Mesothelial cell of epicardium (in vitro differentiated cells): ENCODE results near the gene PORCN. TPM values are rescaled to one million over a fixed set of nuclear protein-coding genes. Genes with fewer than 3 reads are reported as not detected.

ENCODE experiments used
- DNase-seq, 2 experiments: peaks; one replicate each; pipeline ENCODE4 v3.0.0; 2021; ENCODE audit warnings: low spot score in 2 of 2; ENCODE audit not compliant: unreplicated experiment in 2 of 2
- H3K27ac Mint-ChIP-seq: 2 replicates; pipeline ENCODE4 v1.8.0; 2021; ENCODE audit warnings: mixed read lengths
- H3K27me3 Mint-ChIP-seq: 2 replicates; pipeline ENCODE4 v1.8.0; 2021; ENCODE audit warnings: low read depth, mixed read lengths
- H3K36me3 Mint-ChIP-seq: 2 replicates; pipeline ENCODE4 v1.8.0; 2021; ENCODE audit warnings: mixed read lengths
- H3K4me1 Mint-ChIP-seq: 2 replicates; pipeline ENCODE4 v1.8.0; 2021; ENCODE audit warnings: mixed read lengths
- H3K4me3 Mint-ChIP-seq: 2 replicates; pipeline ENCODE4 v1.8.0; 2021; ENCODE audit warnings: mild to moderate bottlenecking, moderate library complexity, mixed read lengths
- H3K9me3 Mint-ChIP-seq: 2 replicates; pipeline ENCODE4 v1.8.0; 2021; ENCODE audit warnings: mixed read lengths
- CTCF ChIP-seq: fragments of 200-600 bp; sonication (generic); IDR thresholded peaks from one replicate; pipeline ENCODE4 v1.5.0; 2021; ENCODE audit warnings: antibody characterized with exemption; ENCODE audit not compliant: unreplicated experiment
- total RNA-seq: library from RNA; stranded (reverse); gene quantifications from 3 replicates; pipeline ENCODE4 v1.2.1, GENCODE V29; 2021

The PORCN gene
- 9.7 to 11.0 TPM (median 10.1 TPM) in 3 replicates for total RNA-seq

DNA sequence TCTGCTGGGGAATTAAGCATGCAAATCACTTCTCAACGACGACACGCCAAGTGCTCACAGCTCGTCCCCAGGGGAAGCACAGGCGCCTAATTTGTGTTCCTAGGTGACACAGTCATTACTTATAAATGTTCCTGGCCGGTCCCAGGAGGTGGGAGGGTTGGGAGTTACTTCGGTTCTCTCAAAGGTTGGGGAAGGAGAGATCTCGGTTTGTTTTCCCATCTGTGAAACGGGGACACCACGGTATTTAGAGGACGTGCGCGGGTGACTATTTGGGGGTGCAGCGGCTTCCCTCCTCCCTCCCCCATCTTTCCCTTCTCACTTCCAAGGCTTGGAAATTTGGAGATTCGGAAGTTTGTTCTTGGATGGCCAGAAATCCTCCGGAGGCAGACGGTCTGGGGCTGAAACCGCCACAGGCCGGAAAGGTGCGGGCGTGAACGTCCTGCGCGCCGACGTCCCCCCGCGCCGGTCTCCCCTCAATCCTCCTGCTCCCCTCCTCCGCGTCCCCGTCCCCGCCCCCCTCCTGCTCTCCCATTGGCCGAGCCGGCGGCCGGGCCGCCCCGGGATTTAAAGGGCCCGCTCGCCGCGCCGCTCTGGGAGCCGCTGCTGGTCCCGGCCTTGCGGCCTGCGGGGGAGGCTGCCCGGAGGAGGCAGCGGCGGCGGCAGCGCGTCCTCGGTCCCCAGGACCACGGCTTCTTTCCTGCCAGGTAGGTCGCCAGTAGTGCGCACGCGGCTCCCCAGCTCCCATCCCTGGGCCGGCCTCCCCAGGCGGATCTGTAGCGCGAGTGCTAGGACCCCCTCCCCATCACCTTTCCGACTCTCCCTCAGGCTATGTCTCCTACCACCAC, at the start of gene PORCN:
PORCN (plus strand) TSS at position 593 of the 845 bp plus-strand sequence. CDS start 829 bp downstream, outside the sequence.
- DNase-seq = peak; percentile 55 to 75
- Mint-ChIP-seq H3K27ac (peak within 1 kb of the TSS; percentile 47), H3K36me3 (no peaks in the 10 kb centered on the region), H3K27me3 (no peaks in the 10 kb centered on the region), H3K4me1 (peaks cover 6% of the 10 kb centered on the region), H3K9me3 (peaks cover 12% of the 10 kb centered on the region), H3K4me3 (peak within 1 kb of the TSS; percentile 82)
- TF ChIP-seq CTCF = no peak

GRCh38 chrX:48459483-48459882, 49.3 kb upstream of the PORCN start:
- Mint-ChIP-seq H3K4me3 (no peak overlapping the region), H3K27ac (no peak overlapping the region), H3K9me3 (peaks cover 25% of the 10 kb centered on the region), H3K4me1 (no peaks in the 10 kb centered on the region), H3K36me3 (peaks cover 3% of the 10 kb centered on the region), H3K27me3 (no peaks in the 10 kb centered on the region)
- DNase-seq = no peak
- no peak for TF ChIP-seq CTCF

- Mint-ChIP-seq H3K4me1 (no peaks in the 10 kb centered on the region), H3K27me3 (no peaks in the 10 kb centered on the region), H3K36me3 (peaks cover 3% of the 10 kb centered on the region), H3K9me3 (peaks cover 20% of the 10 kb centered on the region), H3K4me3 (no peak overlapping the region), H3K27ac (no peak overlapping the region)
- TF ChIP-seq CTCF = no peak
- DNase-seq = peak in 1 of 2 experiments; percentile 24
These were observed 48.8 kb upstream of the PORCN start for GRCh38 chrX:48460031-48460430.

DNA sequence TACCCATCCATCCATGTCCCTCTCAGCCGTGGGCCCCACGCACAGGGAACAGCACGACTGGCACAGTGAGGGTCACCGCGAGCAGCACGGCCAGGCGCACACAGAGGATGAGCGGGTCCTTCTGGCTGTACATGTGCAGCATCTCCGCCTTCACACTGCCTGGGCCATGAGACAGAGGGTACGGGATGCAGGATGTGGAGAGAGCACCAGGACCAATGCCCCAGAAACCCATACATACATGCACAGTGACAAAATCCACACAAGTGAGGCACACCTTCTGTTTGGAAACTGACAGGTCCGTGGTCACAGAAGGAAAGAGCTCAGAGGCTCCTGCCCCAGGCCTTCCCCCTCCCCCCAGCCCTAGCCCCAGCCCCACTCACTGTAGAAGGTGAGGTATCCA, 48.2 kb upstream of the PORCN start:
- H3K27ac Mint-ChIP-seq = no peak overlapping the region
- no peak for TF ChIP-seq CTCF
- H3K4me3 Mint-ChIP-seq = no peak overlapping the region
- peak in 1 of 2 experiments; percentile 14 for DNase-seq
- no peaks in the 10 kb centered on the region for H3K27me3 Mint-ChIP-seq
- H3K36me3 Mint-ChIP-seq = peaks cover 3% of the 10 kb centered on the region
- H3K4me1 Mint-ChIP-seq = no peaks in the 10 kb centered on the region
- peaks cover 20% of the 10 kb centered on the region for H3K9me3 Mint-ChIP-seq

- H3K27ac Mint-ChIP-seq = no peak overlapping the region
- DNase-seq = peak in 1 of 2 experiments; percentile 5
- H3K36me3 Mint-ChIP-seq = peaks cover 3% of the 10 kb centered on the region
- H3K4me1 Mint-ChIP-seq = peaks cover 2% of the 10 kb centered on the region
- H3K27me3 Mint-ChIP-seq = no peaks in the 10 kb centered on the region
- H3K4me3 Mint-ChIP-seq = no peak overlapping the region
- TF ChIP-seq CTCF = no peak
- H3K9me3 Mint-ChIP-seq = peaks cover 18% of the 10 kb centered on the region
These were observed 47.0 kb upstream of the PORCN start for GRCh38 chrX:48461830-48462229.
